Karpas-422 (cell line): ENCODE measurements around the gene BSG. TPM values are rescaled to one million over a fixed set of nuclear protein-coding genes. Genes with fewer than 3 reads are reported as not detected.
A peak's percentile ranks its signal among the peaks of the same experiment; 100 is the strongest.

Experiments
- DNase-seq: peaks from one replicate; pipeline ENCODE4 v3.0.0-alpha.2; 2015
- H2AFZ ChIP-seq: fragments of 200-600 bp; sonication (generic); 2 replicates; pipeline ENCODE4 v1.6.1; 2014; ENCODE audit warnings: antibody characterized with exemption, low read length, mixed read lengths
- H3K27ac ChIP-seq: fragments of 200-600 bp; sonication (generic); 2 replicates; pipeline ENCODE4 v1.5.1; 2014; ENCODE audit warnings: mild to moderate bottlenecking, low read length, moderate library complexity
- H3K27me3 ChIP-seq: fragments of 200-600 bp; sonication (generic); 2 replicates; pipeline ENCODE4 v1.6.1; 2014; ENCODE audit warnings: low read length, mixed read lengths
- H3K36me3 ChIP-seq: fragments of 200-600 bp; sonication (generic); 2 replicates; pipeline ENCODE4 v1.6.1; 2014; ENCODE audit warnings: low read length, mixed read lengths; ENCODE audit not compliant: insufficient read depth
- H3K4me1 ChIP-seq: fragments of 200-600 bp; sonication (generic); 2 replicates; pipeline ENCODE4 v1.6.1; 2014; ENCODE audit warnings: mild to moderate bottlenecking, low read length, mixed read lengths
- H3K4me2 ChIP-seq: fragments of 200-600 bp; sonication (generic); 2 replicates; pipeline ENCODE4 v1.6.1; 2014; ENCODE audit warnings: low read length, low read depth, mild to moderate bottlenecking; ENCODE audit not compliant: poor library complexity, severe bottlenecking
- H3K4me3 ChIP-seq: fragments of 200-600 bp; sonication (generic); 2 replicates; pipeline ENCODE4 v1.5.1; 2014; ENCODE audit warnings: mild to moderate bottlenecking, antibody characterized with exemption, low read length, mixed read lengths
- H3K79me2 ChIP-seq: fragments of 200-600 bp; sonication (generic); 2 replicates; pipeline ENCODE4 v1.6.1; 2014; ENCODE audit warnings: mild to moderate bottlenecking, low read length, mixed read lengths
- H3K9ac ChIP-seq: fragments of 200-600 bp; sonication (generic); 2 replicates; pipeline ENCODE4 v1.6.0; 2014; ENCODE audit warnings: low read length
- H3K9me2 ChIP-seq: fragments of 200-600 bp; sonication (generic), shearing (Covaris generic); replicated peaks from 2 replicates; pipeline ENCODE4 v1.6.0; 2014; ENCODE audit warnings: mild to moderate bottlenecking, low read length, moderate library complexity; ENCODE audit not compliant: insufficient read depth
- H3K9me3 ChIP-seq: fragments of 300-700, 200-600 bp; sonication (generic); 2 replicates; pipeline ENCODE4 v1.6.1; 2014; ENCODE audit warnings: low read length, mixed read lengths
- H4K20me1 ChIP-seq: fragments of 200-600 bp; sonication (generic); 2 replicates; pipeline ENCODE4 v1.6.1; 2014; ENCODE audit warnings: mild to moderate bottlenecking, antibody characterized with exemption, low read length, low read depth; ENCODE audit not compliant: insufficient read depth
- total RNA-seq: library from RNA; depleted of rRNA; stranded (reverse); fragments of >200 nt; shearing (Covaris generic); gene quantifications from 2 replicates; pipeline ENCODE4 v1.2.3, GENCODE V29; 2014; ENCODE audit warnings: low replicate concordance

The BSG gene
- total RNA-seq, 1 experiment from 2014 or later = 124 TPM

DNA sequence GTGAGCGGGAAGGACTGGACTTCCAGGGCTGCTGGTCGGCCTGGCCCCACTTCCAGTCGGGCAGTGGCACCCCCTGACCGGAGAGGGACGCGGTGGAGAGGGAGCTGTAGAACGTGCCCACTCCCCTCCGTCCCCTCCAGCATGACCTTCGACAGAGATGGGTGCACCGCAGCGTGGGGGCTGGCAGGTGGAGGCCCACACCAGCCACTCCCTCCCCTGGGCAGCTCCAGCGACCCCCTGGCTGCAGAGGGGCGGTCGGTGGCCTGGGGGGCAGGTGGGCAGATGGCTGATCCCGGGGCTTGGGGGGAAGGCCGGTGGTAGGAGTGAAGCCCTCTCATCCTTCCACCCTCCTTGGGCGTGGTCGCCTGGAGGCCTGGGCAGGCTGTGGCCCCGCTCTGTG is 19.7 kb downstream of the BSG start:
- Histone ChIP-seq H3K9me3 (no peaks in the 10 kb centered on the region), H3K4me3 (no peak overlapping the region), H3K9ac (no peak overlapping the region), H3K27me3 (no peaks in the 10 kb centered on the region), H3K79me2 (no peaks in the 10 kb centered on the region), H4K20me1 (no peaks in the 10 kb centered on the region), H3K27ac (no peak overlapping the region), H3K4me1 (peaks cover 8% of the 10 kb centered on the region), H3K4me2 (no peak overlapping the region), H3K9me2 (no peaks in the 10 kb centered on the region), H2AFZ (no peak overlapping the region), H3K36me3 (no peaks in the 10 kb centered on the region)
- no peak for DNase-seq

DNA sequence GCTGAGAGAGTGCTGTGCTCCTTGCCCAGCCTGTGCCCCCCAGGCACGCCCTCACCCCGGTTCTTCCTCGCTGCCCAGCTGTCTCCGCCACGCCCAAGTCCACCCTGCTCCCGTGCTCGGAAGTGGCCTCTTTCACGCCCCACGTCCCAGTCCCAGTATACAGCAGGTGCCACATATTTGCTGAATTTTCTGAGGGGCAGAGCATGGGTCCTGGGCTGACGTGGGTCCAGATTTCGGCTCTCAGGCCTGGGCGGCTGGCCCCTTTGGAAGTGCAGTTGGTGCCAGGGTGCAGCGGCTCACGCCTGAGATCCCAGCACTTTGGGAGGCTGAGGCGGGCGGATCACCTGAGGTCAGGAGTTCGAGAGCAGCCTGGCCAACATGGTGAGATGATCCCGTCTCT is 20.7 kb downstream of the BSG start:
- H3K36me3 ChIP-seq = no peaks in the 10 kb centered on the region
- H3K9me2 ChIP-seq = no peaks in the 10 kb centered on the region
- no peaks in the 10 kb centered on the region for H3K27me3 ChIP-seq
- H2AFZ ChIP-seq = no peak overlapping the region
- no peaks in the 10 kb centered on the region for H4K20me1 ChIP-seq
- H3K9ac ChIP-seq = no peak overlapping the region
- H3K4me3 ChIP-seq = no peak overlapping the region
- DNase-seq = no peak
- no peak overlapping the region for H3K27ac ChIP-seq
- no peaks in the 10 kb centered on the region for H3K9me3 ChIP-seq
- H3K79me2 ChIP-seq = no peaks in the 10 kb centered on the region
- H3K4me1 ChIP-seq = peaks cover 7% of the 10 kb centered on the region
- no peak overlapping the region for H3K4me2 ChIP-seq

DNA sequence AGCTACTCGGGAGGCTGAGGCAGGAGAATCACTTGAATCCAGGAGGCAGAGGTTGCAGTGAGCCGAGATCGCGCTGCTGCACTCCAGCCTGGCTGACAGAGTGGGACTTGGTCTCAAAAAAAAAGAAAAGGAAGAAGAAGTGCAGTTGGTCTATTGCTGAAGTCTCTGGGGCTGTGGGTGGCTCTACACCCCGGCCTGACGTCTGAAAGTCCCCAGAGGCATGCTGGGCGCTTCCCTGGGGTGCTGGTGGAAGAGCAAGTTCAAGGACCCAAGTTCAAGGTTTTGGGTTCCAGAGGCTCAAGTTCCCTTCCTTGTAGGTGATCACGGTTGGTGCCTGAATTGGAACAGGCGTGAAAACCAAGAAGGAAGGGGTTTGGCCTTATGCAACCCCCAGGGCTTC is 21.1 kb downstream of the BSG start:
- Histone ChIP-seq H3K4me2 (no peak overlapping the region), H3K9me2 (no peaks in the 10 kb centered on the region), H3K27me3 (no peaks in the 10 kb centered on the region), H3K79me2 (no peaks in the 10 kb centered on the region), H3K4me1 (peaks cover 2% of the 10 kb centered on the region), H3K27ac (no peak overlapping the region), H4K20me1 (no peaks in the 10 kb centered on the region), H3K36me3 (no peaks in the 10 kb centered on the region), H3K4me3 (no peak overlapping the region), H3K9ac (no peak overlapping the region), H2AFZ (no peak overlapping the region), H3K9me3 (no peaks in the 10 kb centered on the region)
- peak; percentile 74 for DNase-seq

DNA sequence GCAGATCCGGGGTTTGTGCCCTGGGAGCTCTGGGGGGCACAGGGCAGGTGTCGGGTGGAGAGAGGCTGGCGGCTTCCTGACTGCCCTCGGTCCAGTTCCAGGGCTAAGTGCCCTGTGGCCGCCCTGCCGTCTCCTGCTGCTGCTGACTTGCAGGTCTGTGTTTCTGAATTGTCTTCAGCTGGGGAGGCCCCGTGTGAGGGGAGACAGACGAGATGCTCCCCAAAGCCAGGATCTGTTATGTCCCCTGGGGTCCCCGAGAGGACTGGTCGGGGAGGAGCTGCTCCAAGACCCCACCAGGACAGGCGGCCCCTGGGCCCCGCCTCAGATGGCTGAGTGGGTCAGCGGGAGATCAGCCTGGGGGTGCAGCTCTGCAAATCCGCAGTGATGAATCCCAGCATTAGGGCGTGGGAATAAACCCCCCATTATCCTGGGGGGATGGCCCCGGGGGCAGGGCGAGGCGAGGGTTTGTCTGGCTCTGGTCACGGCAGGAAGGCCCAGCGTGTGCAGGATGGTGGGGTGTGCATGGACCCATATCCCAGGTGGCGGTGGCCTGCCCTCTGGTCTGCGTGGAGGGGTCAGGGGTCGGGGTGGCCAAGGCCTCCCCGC is 22.0 kb downstream of the BSG start:
- no peaks in the 10 kb centered on the region for H3K9me2 ChIP-seq
- no peaks in the 10 kb centered on the region for H3K4me1 ChIP-seq
- no peak overlapping the region for H3K27ac ChIP-seq
- H2AFZ ChIP-seq = no peak overlapping the region
- no peak overlapping the region for H3K4me3 ChIP-seq
- no peaks in the 10 kb centered on the region for H3K36me3 ChIP-seq
- no peak overlapping the region for H3K9ac ChIP-seq
- H3K9me3 ChIP-seq = no peaks in the 10 kb centered on the region
- no peaks in the 10 kb centered on the region for H3K27me3 ChIP-seq
- H4K20me1 ChIP-seq = no peaks in the 10 kb centered on the region
- H3K4me2 ChIP-seq = no peak overlapping the region
- no peak for DNase-seq
- no peaks in the 10 kb centered on the region for H3K79me2 ChIP-seq

DNA sequence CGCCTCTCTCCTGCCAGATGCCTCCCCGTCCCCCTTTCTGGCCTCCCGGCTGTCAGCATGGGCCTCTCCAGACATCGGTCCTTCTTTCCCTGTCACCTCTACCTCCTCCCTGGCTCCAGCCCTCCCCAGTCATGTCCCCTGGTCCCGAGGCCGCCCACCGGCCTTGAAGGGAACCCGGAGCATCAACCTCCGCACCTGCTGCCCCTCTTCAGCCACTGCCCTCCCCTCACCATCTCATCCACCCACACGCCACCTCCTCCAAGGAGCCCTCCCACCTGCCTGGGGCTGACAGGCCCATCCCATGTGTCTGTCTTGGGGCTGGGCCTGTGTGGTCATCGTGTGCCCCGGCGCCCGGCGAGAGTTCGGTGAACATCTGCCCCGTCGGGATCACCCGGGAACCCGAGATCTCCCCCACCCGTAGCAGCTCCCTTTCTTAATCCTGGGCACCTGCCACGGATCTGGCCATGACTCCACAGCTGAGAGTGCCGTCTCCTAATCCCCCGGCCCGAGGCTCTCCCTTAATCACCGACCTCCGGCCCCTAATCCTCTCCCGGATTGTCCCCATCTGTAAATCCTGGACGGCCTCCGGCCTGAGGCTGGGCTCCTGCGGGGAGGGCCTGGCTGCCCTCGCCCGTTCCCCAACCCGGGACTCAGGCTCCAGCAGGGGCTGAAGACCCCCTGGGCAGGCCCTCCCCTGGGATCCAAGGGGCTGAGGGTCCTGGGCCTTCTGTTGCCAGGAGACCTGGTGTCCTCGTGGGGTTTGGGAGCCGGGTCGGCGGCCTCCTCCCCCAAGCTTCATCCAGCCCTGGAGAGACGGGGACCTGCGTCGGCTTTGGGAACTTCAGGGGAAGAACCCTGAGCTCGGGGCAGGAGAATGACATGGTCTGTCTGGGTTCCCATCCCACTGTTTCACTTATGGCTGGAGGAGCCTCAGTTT is 23.2 kb downstream of the BSG start:
- Histone ChIP-seq H3K79me2 (no peaks in the 10 kb centered on the region), H3K27ac (no peak overlapping the region), H3K9me3 (no peaks in the 10 kb centered on the region), H3K9me2 (no peaks in the 10 kb centered on the region), H3K4me3 (no peak overlapping the region), H3K27me3 (no peaks in the 10 kb centered on the region), H4K20me1 (no peaks in the 10 kb centered on the region), H3K36me3 (no peaks in the 10 kb centered on the region), H3K4me1 (no peaks in the 10 kb centered on the region), H3K9ac (no peak overlapping the region), H2AFZ (no peak overlapping the region), H3K4me2 (no peak overlapping the region)
- DNase-seq = no peak

DNA sequence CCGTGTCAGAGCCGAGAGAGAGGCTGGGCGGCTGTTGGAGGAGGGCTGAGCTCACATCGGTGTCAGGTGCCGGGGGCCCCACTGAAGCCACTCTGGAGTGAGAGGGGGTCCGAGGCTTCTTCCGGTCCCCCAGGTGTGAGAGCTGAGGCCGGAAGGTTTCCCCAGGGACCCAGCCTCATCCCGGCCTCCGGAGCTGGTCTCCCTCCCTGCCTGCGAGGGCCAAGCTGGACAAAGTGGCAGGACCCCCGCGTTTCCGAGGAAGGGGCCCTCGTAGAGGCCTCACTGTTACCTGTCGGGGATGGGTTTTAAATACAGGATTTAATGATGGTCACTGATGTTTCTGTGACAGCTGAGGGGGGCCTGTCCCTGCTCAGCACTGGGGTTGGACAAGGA is 23.9 kb downstream of the BSG start:
- no peaks in the 10 kb centered on the region for H4K20me1 ChIP-seq
- H3K4me2 ChIP-seq = no peak overlapping the region
- no peaks in the 10 kb centered on the region for H3K9me2 ChIP-seq
- H3K4me1 ChIP-seq = no peaks in the 10 kb centered on the region
- no peak overlapping the region for H3K27ac ChIP-seq
- no peaks in the 10 kb centered on the region for H3K36me3 ChIP-seq
- no peak overlapping the region for H3K9ac ChIP-seq
- H3K4me3 ChIP-seq = no peak overlapping the region
- H3K79me2 ChIP-seq = no peaks in the 10 kb centered on the region
- no peaks in the 10 kb centered on the region; the same call in 1 of the 2 replicates for H3K9me3 ChIP-seq
- no peak for DNase-seq
- H3K27me3 ChIP-seq = no peaks in the 10 kb centered on the region
- H2AFZ ChIP-seq = no peak overlapping the region

DNA sequence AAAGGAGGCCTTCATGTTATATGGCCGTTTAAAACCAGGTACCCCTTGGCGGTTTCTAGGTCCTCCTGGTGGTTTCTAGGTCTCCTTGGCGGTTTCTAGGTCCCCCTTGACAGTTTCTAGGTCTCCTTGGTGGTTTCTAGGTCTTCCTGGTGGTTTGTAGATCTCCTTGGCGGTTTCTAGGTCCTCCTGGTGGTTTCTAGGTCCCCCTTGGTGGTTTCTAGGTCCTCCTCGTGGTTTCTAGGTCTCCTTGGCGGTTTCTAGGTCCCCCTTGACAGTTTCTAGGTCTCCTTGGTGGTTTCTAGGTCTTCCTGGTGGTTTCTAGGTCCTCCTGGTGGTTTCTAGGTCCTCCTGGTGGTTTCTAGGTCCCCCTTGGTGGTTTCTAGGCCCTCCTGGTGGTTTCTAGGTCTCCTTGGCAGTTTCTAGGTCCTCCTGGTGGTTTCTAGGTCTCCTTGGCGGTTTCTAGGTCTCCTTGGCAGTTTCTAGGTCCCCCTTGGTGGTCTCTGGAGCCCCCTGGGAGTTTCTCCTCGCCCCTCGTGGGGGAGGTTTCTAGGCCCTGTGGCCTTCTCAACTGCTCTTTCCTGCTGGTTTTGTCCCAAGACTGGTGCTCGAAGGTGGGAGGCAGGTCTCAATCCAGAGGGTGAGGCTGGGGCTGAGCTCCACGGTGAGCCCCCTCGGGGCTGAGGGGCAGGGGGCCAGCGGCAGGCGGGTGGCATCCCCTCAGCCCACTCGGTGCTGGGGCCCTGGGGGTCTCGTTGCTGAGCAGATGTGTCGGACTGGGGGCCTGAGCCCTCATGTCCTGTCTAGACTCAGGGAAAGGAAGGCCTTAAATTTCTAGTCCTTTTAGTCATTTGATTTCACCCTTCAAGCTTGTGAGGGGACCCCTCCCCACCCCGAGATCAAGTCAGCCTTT is 25.3 kb downstream of the BSG start:
- Histone ChIP-seq H3K9me2 (no peaks in the 10 kb centered on the region), H2AFZ (no peak overlapping the region), H4K20me1 (no peaks in the 10 kb centered on the region), H3K4me1 (no peaks in the 10 kb centered on the region), H3K9me3 (no peaks in the 10 kb centered on the region; the same call in 1 of the 2 replicates), H3K79me2 (no peaks in the 10 kb centered on the region), H3K9ac (no peak overlapping the region), H3K36me3 (no peaks in the 10 kb centered on the region), H3K4me2 (no peak overlapping the region), H3K4me3 (no peak overlapping the region), H3K27me3 (no peaks in the 10 kb centered on the region), H3K27ac (no peak overlapping the region)
- peak; percentile 58 for DNase-seq

DNA sequence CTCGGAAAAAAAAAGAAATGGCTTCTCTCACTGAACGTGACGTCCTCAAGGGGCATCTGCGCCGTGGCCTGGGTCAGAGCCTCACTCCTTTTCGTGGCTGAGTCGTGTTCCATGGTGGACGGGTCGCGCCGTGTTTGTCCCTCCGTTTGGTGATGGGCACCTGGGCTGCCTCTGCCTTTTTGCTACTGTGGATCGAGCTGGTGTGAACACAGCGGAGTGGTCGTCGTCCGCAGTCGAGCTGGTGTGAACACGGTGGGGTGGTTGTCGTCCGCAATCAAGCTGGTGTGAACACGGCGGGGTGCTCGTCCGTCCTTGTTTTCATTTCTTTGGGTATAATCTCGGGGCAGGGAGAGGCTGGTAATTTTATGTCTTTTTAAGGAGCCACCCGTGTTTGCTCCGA is 28.9 kb downstream of the BSG start:
- Histone ChIP-seq H3K4me1 (no peaks in the 10 kb centered on the region), H3K27me3 (no peaks in the 10 kb centered on the region), H3K27ac (no peak overlapping the region), H4K20me1 (no peaks in the 10 kb centered on the region), H3K4me2 (no peak overlapping the region), H3K4me3 (no peak overlapping the region), H2AFZ (no peak overlapping the region), H3K36me3 (no peaks in the 10 kb centered on the region), H3K9me3 (no peaks in the 10 kb centered on the region; the same call in 1 of the 2 replicates), H3K9ac (no peak overlapping the region), H3K79me2 (no peaks in the 10 kb centered on the region), H3K9me2 (no peaks in the 10 kb centered on the region)
- no peak for DNase-seq
